NCI-H1930 (cell line): Measurements from ENCODE around the gene CLK1.

ENCODE experiments used
- DNase-seq, 2 experiments: peaks; one replicate each; lab custom pipeline; 2025; lab: John Stamatoyannopoulos, UW

Gene CLK1

GRCh38 chr2:200811333-200812121 is 52.9 kb downstream of the CLK1 start, which contains the start of gene BZW1:
TSS of gene BZW1 (plus strand) at chr2:200811910. CDS start at chr2:200813218, 1,308 bp downstream.
- DNase-seq = peak; percentile 90 to 93

GRCh38 chr2:200810998-200811332 is 53.5 kb downstream of the CLK1 start:
- no peak for DNase-seq

GRCh38 chr2:200810252-200810997 is 54.0 kb downstream of the CLK1 start:
- DNase-seq = no peak

GRCh38 chr2:200809506-200810251 is 54.8 kb downstream of the CLK1 start:
- no peak for DNase-seq
